H9 (cell line): Measurements from ENCODE around the gene EPHB3. TPM values are rescaled to one million over a fixed set of nuclear protein-coding genes. Genes with fewer than 3 reads are reported as not detected.

ENCODE experiments used
- DNase-seq: peaks from one replicate; pipeline ENCODE4 v3.0.0-alpha.2; 2017
- H2AFZ ChIP-seq: one replicate; pipeline ENCODE4 v1.6.1; 2013; ENCODE audit warnings: mild to moderate bottlenecking, low read length, control low read depth, moderate library complexity
- H2AK5ac ChIP-seq: 2 replicates; pipeline ENCODE4 v1.6.1; 2013; ENCODE audit warnings: low read length, control low read depth, mixed read lengths; ENCODE audit not compliant: insufficient read length
- H2BK120ac ChIP-seq: one replicate; pipeline ENCODE4 v1.6.1; 2013; ENCODE audit warnings: low read depth, mild to moderate bottlenecking, low read length, control low read depth, inconsistent platforms; ENCODE audit not compliant: poor library complexity, severe bottlenecking
- H2BK12ac ChIP-seq: 2 replicates; pipeline ENCODE4 v1.6.1; 2013; ENCODE audit warnings: low read length, control low read depth, mixed read lengths, low read depth; ENCODE audit not compliant: insufficient read length
- H2BK15ac ChIP-seq: 2 replicates; pipeline ENCODE4 v1.6.1; 2013; ENCODE audit warnings: low read depth, low read length, control low read depth
- H2BK20ac ChIP-seq: one replicate; pipeline ENCODE4 v1.6.1; 2013; ENCODE audit warnings: low read depth, mild to moderate bottlenecking, low read length, control low read depth, inconsistent platforms; ENCODE audit not compliant: poor library complexity, severe bottlenecking
- H2BK5ac ChIP-seq: 2 replicates; pipeline ENCODE4 v1.6.1; 2013; ENCODE audit warnings: low read length, control low read depth, mixed read lengths; ENCODE audit not compliant: insufficient read length
- H3K14ac ChIP-seq: 2 replicates; pipeline ENCODE4 v1.6.1; 2013; ENCODE audit warnings: low read length, control low read depth; ENCODE audit not compliant: insufficient read depth
- H3K18ac ChIP-seq: 2 replicates; pipeline ENCODE4 v1.6.1; 2013; ENCODE audit warnings: low read depth, mild to moderate bottlenecking, mixed read lengths, low read length, control low read depth; ENCODE audit not compliant: insufficient read length
- H3K23ac ChIP-seq: 2 replicates; pipeline ENCODE4 v1.6.1; 2013; ENCODE audit warnings: low read length, control low read depth, mixed read lengths, low read depth; ENCODE audit not compliant: insufficient read length
- H3K23me2 ChIP-seq: 2 replicates; pipeline ENCODE4 v1.6.1; 2013; ENCODE audit warnings: low read depth, mild to moderate bottlenecking, mixed read lengths, low read length, control low read depth; ENCODE audit not compliant: insufficient read length, poor library complexity, severe bottlenecking
- H3K27ac ChIP-seq: 2 replicates; pipeline ENCODE4 v1.5.1; 2013; ENCODE audit warnings: low read length, control low read depth, mixed read lengths, low read depth; ENCODE audit not compliant: insufficient read length
- H3K27me3 ChIP-seq: 2 replicates; pipeline ENCODE4 v1.6.1; 2013; ENCODE audit warnings: low read length, control low read depth, inconsistent platforms; ENCODE audit not compliant: insufficient read depth
- H3K4ac ChIP-seq: 2 replicates; pipeline ENCODE4 v1.6.1; 2013; ENCODE audit warnings: low read depth, mild to moderate bottlenecking, control low read depth, inconsistent platforms, low read length, moderate library complexity
- H3K4me1 ChIP-seq: 2 replicates; pipeline ENCODE4 v1.6.1; 2013; ENCODE audit warnings: low read length, control low read depth, inconsistent platforms; ENCODE audit not compliant: insufficient read depth
- H3K4me2 ChIP-seq: 2 replicates; pipeline ENCODE4 v1.6.1; 2013; ENCODE audit warnings: low read length, control low read depth, mixed read lengths; ENCODE audit not compliant: insufficient read length, insufficient read depth
- H3K56ac ChIP-seq: 2 replicates; pipeline ENCODE4 v1.6.1; 2013; ENCODE audit warnings: low read depth, mild to moderate bottlenecking, mixed read lengths, low read length, control low read depth; ENCODE audit not compliant: insufficient read length
- H3K79me1 ChIP-seq: 2 replicates; pipeline ENCODE4 v1.6.1; 2013; ENCODE audit warnings: low read depth, mild to moderate bottlenecking, moderate library complexity, low read length, control low read depth, inconsistent platforms; ENCODE audit not compliant: insufficient read depth, poor library complexity, severe bottlenecking
- H3K79me2 ChIP-seq: 2 replicates; pipeline ENCODE4 v1.6.1; 2013; ENCODE audit warnings: low read length, control low read depth, inconsistent platforms; ENCODE audit not compliant: insufficient read depth
- H3K9ac ChIP-seq: 2 replicates; pipeline ENCODE4 v1.6.1; 2013; ENCODE audit warnings: low read length, control low read depth, mixed read lengths; ENCODE audit not compliant: insufficient read length; ENCODE audit errors: extremely low read depth
- H3K9me3 ChIP-seq: one replicate; pipeline ENCODE4 v1.6.1; 2013; ENCODE audit warnings: low read depth, low read length, inconsistent platforms; ENCODE audit not compliant: control insufficient read depth
- H3T11ph ChIP-seq: one replicate; pipeline ENCODE4 v1.6.1; 2013; ENCODE audit warnings: mild to moderate bottlenecking, low read length, control low read depth, inconsistent platforms
- H4K20me1 ChIP-seq: one replicate; pipeline ENCODE4 v1.6.1; 2013; ENCODE audit not compliant: control insufficient read depth, insufficient read length, insufficient read depth
- H4K5ac ChIP-seq: 2 replicates; pipeline ENCODE4 v1.6.1; 2013; ENCODE audit warnings: low read depth, mild to moderate bottlenecking, mixed read lengths, low read length, control low read depth; ENCODE audit not compliant: insufficient read length
- H4K8ac ChIP-seq: replicated peaks from 2 replicates; pipeline ENCODE4 v1.6.1; 2013; ENCODE audit warnings: low read length, control low read depth, mixed read lengths, low read depth; ENCODE audit not compliant: insufficient read length
- H4K91ac ChIP-seq: 2 replicates; pipeline ENCODE4 v1.6.1; 2013; ENCODE audit warnings: low read depth, mild to moderate bottlenecking, moderate library complexity, mixed read lengths, low read length, control low read depth; ENCODE audit not compliant: insufficient read length
- H3K27ac Mint-ChIP-seq, 3 experiments: 2 replicates in 2 of 3; 3 replicates in 1 of 3; pipeline ENCODE4 v1.8.0; 2020 to 2021; ENCODE audit warnings: mixed read lengths in 3 of 3, mild to moderate bottlenecking in 1 of 3, moderate library complexity in 1 of 3
- H3K27me3 Mint-ChIP-seq: 2 replicates; pipeline ENCODE4 v1.8.0; 2021; ENCODE audit warnings: low read depth, mild to moderate bottlenecking, moderate library complexity, mixed read lengths
- H3K36me3 Mint-ChIP-seq, 3 experiments: 2 replicates in 2 of 3; 3 replicates in 1 of 3; pipeline ENCODE4 v1.8.0; 2020 to 2021; ENCODE audit warnings: low read depth in 3 of 3, mixed read lengths in 3 of 3; ENCODE audit not compliant: insufficient read depth in 1 of 3
- H3K4me1 Mint-ChIP-seq, 2 experiments: 2 replicates each; pipeline ENCODE4 v1.8.0; 2020; ENCODE audit warnings: mixed read lengths in 2 of 2
- H3K4me3 Mint-ChIP-seq, 2 experiments: 2 replicates in 1 of 2; 3 replicates in 1 of 2; pipeline ENCODE4 v1.8.0; 2020 to 2021; ENCODE audit warnings: mild to moderate bottlenecking in 2 of 2, mixed read lengths in 2 of 2, moderate library complexity in 1 of 2
- H3K9me3 Mint-ChIP-seq, 2 experiments: 2 replicates in 1 of 2; 3 replicates in 1 of 2; pipeline ENCODE4 v1.8.0; 2020; ENCODE audit warnings: mild to moderate bottlenecking in 2 of 2, mixed read lengths in 2 of 2, moderate library complexity in 1 of 2
- WGBS: extraction: QIAGEN DNeasy Blood & Tissue Kit; methylation state at CpG from one replicate; pipeline ENCODE4 v1.1.7; 2013; ENCODE audit warnings: missing lambda C conversion rate, low lambda C conversion rate, mixed read lengths; ENCODE audit not compliant: insufficient read length; ENCODE audit errors: extremely low coverage; 5-methylcytosine and 5-hydroxymethylcytosine counted together
- total RNA-seq: library from RNA; stranded (reverse); gene quantifications from 2 replicates; pipeline ENCODE4 v1.2.1, GENCODE V29; 2021
- TF ChIP-seq, protein P1 (sequence below): fragments of 200-600 bp; sonication (generic); conservative IDR thresholded peaks from 3 replicates; pipeline ENCODE4 v1.8.0; 2021; ENCODE audit warnings: antibody characterized with exemption, mild to moderate bottlenecking

EPHB3 gene
- total RNA-seq, 1 experiment from 2014 or later: 1.0 TPM

DNA sequence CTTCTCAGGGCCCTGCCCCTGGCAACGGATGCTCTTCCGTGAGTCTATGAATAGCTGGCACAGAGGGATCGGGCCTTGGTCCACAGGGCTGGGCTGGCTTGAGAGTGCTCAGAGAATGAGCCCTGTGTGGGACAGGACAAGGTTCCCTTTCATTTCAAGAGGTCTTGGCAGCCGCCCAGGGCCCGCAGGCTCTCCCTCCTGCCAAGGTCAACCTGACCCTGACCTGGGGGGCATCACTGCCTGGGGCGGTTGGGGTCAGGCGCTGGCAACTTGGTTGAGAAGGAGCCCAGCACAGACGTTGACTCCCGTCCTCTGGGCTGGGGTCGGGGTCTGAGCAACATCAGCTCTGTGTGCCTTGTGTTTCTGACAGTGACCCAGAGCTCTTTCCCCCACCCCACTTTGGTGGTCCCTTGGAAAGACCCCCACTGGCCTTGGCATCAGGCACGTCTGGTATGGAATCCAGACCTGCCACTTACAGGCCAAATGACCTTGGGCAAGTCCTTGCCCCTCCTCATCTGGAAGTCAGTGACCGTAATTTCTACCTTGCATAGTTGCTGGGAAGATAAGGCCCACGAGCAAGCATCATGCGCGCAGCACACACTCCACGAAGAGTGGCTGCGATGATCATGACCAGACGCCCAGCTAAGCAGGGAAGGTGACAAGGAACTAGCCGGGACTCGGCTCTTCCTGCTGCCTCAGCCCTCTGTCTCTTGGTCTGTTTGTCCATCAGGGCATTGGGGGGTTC is 36.4 kb downstream of the EPHB3 start:
- Histone ChIP-seq H4K91ac (no peak overlapping the region), H3K79me1 (no peaks in the 10 kb centered on the region), H3K27ac (no peak overlapping the region), H3K23ac (no peak overlapping the region), H2BK20ac (no peak overlapping the region), H3K4me1 (peaks cover 5% of the 10 kb centered on the region; the same call in 1 of the 2 replicates), H3K14ac (no peak overlapping the region), H3K56ac (no peak overlapping the region), H3T11ph (no peak overlapping the region), H2BK12ac (no peak overlapping the region), H4K8ac (no peak overlapping the region), H4K5ac (no peak overlapping the region), H4K20me1 (peaks cover 3% of the 10 kb centered on the region), H2BK120ac (no peak overlapping the region), H2BK5ac (no peak overlapping the region), H3K79me2 (no peaks in the 10 kb centered on the region), H2AK5ac (no peak overlapping the region), H3K23me2 (peaks cover 9% of the 10 kb centered on the region), H3K9ac (no peak overlapping the region), H3K4ac (no peak overlapping the region), H3K27me3 (peaks cover 36% of the 10 kb centered on the region), H2AFZ (no peak overlapping the region), H3K4me2 (no peak overlapping the region), H3K9me3 (no peaks in the 10 kb centered on the region), H3K18ac (no peak overlapping the region), H2BK15ac (no peak overlapping the region)
- WGBS: no CpG with 5 or more reads among the region's 20 CpGs
- Mint-ChIP-seq H3K27me3 (peaks cover 91% of the 10 kb centered on the region), H3K4me1 (peaks cover 34 to 56% of the 10 kb centered on the region in 2 experiments), H3K4me3 (no peak overlapping the region), H3K27ac (no peak overlapping the region), H3K9me3 (peaks cover 0 to 2% of the 10 kb centered on the region in 2 experiments; a peak in 2 of 5 replicates), H3K36me3 (no peaks in the 10 kb centered on the region; a peak in 1 of 7 replicates)
- TF ChIP-seq, protein P1, sequence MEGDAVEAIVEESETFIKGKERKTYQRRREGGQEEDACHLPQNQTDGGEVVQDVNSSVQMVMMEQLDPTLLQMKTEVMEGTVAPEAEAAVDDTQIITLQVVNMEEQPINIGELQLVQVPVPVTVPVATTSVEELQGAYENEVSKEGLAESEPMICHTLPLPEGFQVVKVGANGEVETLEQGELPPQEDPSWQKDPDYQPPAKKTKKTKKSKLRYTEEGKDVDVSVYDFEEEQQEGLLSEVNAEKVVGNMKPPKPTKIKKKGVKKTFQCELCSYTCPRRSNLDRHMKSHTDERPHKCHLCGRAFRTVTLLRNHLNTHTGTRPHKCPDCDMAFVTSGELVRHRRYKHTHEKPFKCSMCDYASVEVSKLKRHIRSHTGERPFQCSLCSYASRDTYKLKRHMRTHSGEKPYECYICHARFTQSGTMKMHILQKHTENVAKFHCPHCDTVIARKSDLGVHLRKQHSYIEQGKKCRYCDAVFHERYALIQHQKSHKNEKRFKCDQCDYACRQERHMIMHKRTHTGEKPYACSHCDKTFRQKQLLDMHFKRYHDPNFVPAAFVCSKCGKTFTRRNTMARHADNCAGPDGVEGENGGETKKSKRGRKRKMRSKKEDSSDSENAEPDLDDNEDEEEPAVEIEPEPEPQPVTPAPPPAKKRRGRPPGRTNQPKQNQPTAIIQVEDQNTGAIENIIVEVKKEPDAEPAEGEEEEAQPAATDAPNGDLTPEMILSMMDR: no peak
- DNase-seq: no peak
